HepG2 (cell line): ENCODE data around the gene SMTNL2. TPM values are rescaled to one million over a fixed set of nuclear protein-coding genes. Genes with fewer than 3 reads are reported as not detected.

ENCODE experiments used
- ATAC-seq: fragments of 200-7000 bp; cut with Tn5 transposase; 3 replicates; pipeline ENCODE4 v1.9.1; 2020; ENCODE audit warnings: mild to moderate bottlenecking, moderate library complexity
- BruUV-seq: library from RNA; stranded (reverse); fragments of 400-500 nt; replicated peaks from 2 replicates; lab custom pipeline; 2021; lab: Mats Ljungman, UMichigan
- CTCF ChIA-PET: fragments of 300-600 bp; formaldehyde crosslinking; extraction: SDS; loops from one replicate; lab custom pipeline; 2021; ENCODE audit warnings: low total read pairs, inconsistent platforms, low intra/inter-chr PET ratio; lab: Yijun Ruan, JAX
- POLR2A ChIA-PET: fragments of 350-600 bp; sonication (Branson Sonifier 250); formaldehyde crosslinking; loops from one replicate; lab custom pipeline; 2020; ENCODE audit warnings: antibody characterized with exemption, inconsistent platforms; lab: Yijun Ruan, JAX
- DNase-seq: peaks from one replicate; pipeline ENCODE4 v3.0.0-alpha.2; 2015; ENCODE audit warnings: low spot score
- FAIRE-seq: peaks from 3 replicates; lab custom pipeline; 2011; peaks lifted over from hg19 to GRCh38; lab: Jason Lieb, UNC
- H2AFZ ChIP-seq: one replicate; pipeline ENCODE4 v1.6.1; 2011; ENCODE audit warnings: low read length, inconsistent platforms
- H3K27ac ChIP-seq: fragments of 300-600 bp; 3 replicates; pipeline ENCODE4 v1.8.0; 2011; ENCODE audit warnings: mixed run types, mild to moderate bottlenecking, mixed read lengths, low read length, inconsistent platforms; ENCODE audit not compliant: insufficient read depth; ENCODE audit errors: extremely low read length
- H3K27me3 ChIP-seq, 2 experiments: fragments of 200-600 bp in 1 of 2; 2 replicates in 1 of 2; 3 replicates in 1 of 2; pipeline versions ENCODE4 v1.6.0 to v1.8.0; 2011; ENCODE audit warnings: low read length in 2 of 2, mild to moderate bottlenecking in 2 of 2, moderate library complexity in 2 of 2, inconsistent platforms in 1 of 2; ENCODE audit not compliant: insufficient read depth in 2 of 2, control insufficient read depth in 1 of 2
- H3K36me3 ChIP-seq, 2 experiments: fragments of 200-600 bp in 1 of 2; replicated peaks in 1 of 2; 2 replicates in 1 of 2; 3 replicates in 1 of 2; pipeline versions ENCODE4 v1.5.1 to v1.8.0; 2011; ENCODE audit warnings: low read length in 2 of 2, inconsistent platforms in 1 of 2; ENCODE audit not compliant: insufficient read depth in 2 of 2, control insufficient read depth in 1 of 2
- H3K4me1 ChIP-seq: 2 replicates; pipeline ENCODE4 v1.5.1; 2012; ENCODE audit warnings: low read length, inconsistent platforms; ENCODE audit not compliant: insufficient read depth
- H3K4me2 ChIP-seq: 2 replicates; pipeline ENCODE4 v1.6.0; 2011; ENCODE audit warnings: low read depth, low read length, inconsistent platforms
- H3K4me3 ChIP-seq, 3 experiments: fragments of 200-600 bp in 1 of 3; sonication (generic), shearing (Covaris generic) in 1 of 3; replicated peaks in 1 of 3; 2 replicates each; pipeline ENCODE4 v1.5.1; 2011 to 2016; ENCODE audit warnings: low read length in 3 of 3, inconsistent platforms in 2 of 3, low read depth in 2 of 3, mild to moderate bottlenecking in 2 of 3, control low read depth in 1 of 3, mixed read lengths in 1 of 3; ENCODE audit not compliant: insufficient read depth in 1 of 3
- H3K79me2 ChIP-seq: one replicate; pipeline ENCODE4 v1.6.1; 2011; ENCODE audit warnings: low read length, inconsistent platforms; ENCODE audit not compliant: insufficient read depth
- H3K9ac ChIP-seq: 2 replicates; pipeline ENCODE4 v1.6.0; 2011; ENCODE audit warnings: mild to moderate bottlenecking, low read depth, low read length, inconsistent platforms; ENCODE audit not compliant: insufficient read depth
- H3K9me3 ChIP-seq: 2 replicates; pipeline ENCODE4 v1.5.1; 2012; ENCODE audit warnings: mild to moderate bottlenecking, low read length
- H4K20me1 ChIP-seq: 2 replicates; pipeline ENCODE4 v1.6.0; 2011; ENCODE audit warnings: inconsistent platforms, mild to moderate bottlenecking, low read length, moderate library complexity; ENCODE audit not compliant: insufficient read depth
- CBX2 ChIP-seq, 2 experiments: fragments of 200-600 bp in 1 of 2; sonication (generic); formaldehyde crosslinking in 1 of 2; IDR thresholded peaks; 2 replicates each; pipeline versions ENCODE4 v1.7.0 to v1.8.1; 2018 to 2022; ENCODE audit warnings: low read depth in 2 of 2, low read length in 1 of 2, mild to moderate bottlenecking in 1 of 2, missing genetic modification reagents in 1 of 2
- CCDC6 ChIP-seq: sonication (generic); formaldehyde crosslinking; IDR thresholded peaks from 2 replicates; pipeline ENCODE4 v1.8.1; 2022; ENCODE audit warnings: mild to moderate bottlenecking, missing genetic modification reagents, moderate library complexity
- CENPX ChIP-seq: sonication (generic); formaldehyde crosslinking; IDR thresholded peaks from 2 replicates; pipeline ENCODE4 v1.9.0; 2021; ENCODE audit warnings: mild to moderate bottlenecking, missing genetic modification reagents, moderate library complexity
- HNRNPLL ChIP-seq: fragments of 200-400 bp; formaldehyde crosslinking; IDR thresholded peaks from 2 replicates; pipeline ENCODE4 v1.6.1; 2017; ENCODE audit warnings: mild to moderate bottlenecking, low read depth, low read length; ENCODE audit not compliant: poor library complexity, severe bottlenecking
- MEIS2 ChIP-seq: sonication (generic); formaldehyde crosslinking; IDR thresholded peaks from 2 replicates; pipeline ENCODE4 v1.9.0; 2021; ENCODE audit warnings: mild to moderate bottlenecking, missing genetic modification reagents
- PTBP1 ChIP-seq: fragments of 200-400 bp; formaldehyde crosslinking; IDR thresholded peaks from 2 replicates; pipeline ENCODE4 v1.6.1; 2018; ENCODE audit warnings: low read length, low read depth; ENCODE audit not compliant: poor library complexity, severe bottlenecking
- SAFB2 ChIP-seq: sonication (generic); formaldehyde crosslinking; IDR thresholded peaks from 2 replicates; pipeline ENCODE4 v1.5.1; 2020; ENCODE audit warnings: missing genetic modification reagents, low read depth, mild to moderate bottlenecking, borderline replicate concordance
- TBL1XR1 ChIP-seq: fragments of 150-350 bp; IDR thresholded peaks from 2 replicates; pipeline ENCODE4 v1.6.1; 2014; ENCODE audit warnings: borderline replicate concordance, low read length; ENCODE audit not compliant: partially characterized antibody
- ZNF17 ChIP-seq: sonication (generic); formaldehyde crosslinking; IDR thresholded peaks from 2 replicates; pipeline ENCODE4 v1.5.0; 2020; ENCODE audit warnings: mild to moderate bottlenecking, missing genetic modification reagents
- ZSCAN29 ChIP-seq: sonication (generic); formaldehyde crosslinking; conservative IDR thresholded peaks from 2 replicates; pipeline ENCODE4 v1.4.0; 2020; ENCODE audit warnings: mild to moderate bottlenecking, missing genetic modification reagents
- WGBS: methylation state at CpG from one replicate; pipeline ENCODE4 v1.1.6; 2017; ENCODE audit warnings: low lambda C conversion rate; 5-methylcytosine and 5-hydroxymethylcytosine counted together
- in situ Hi-C: cut with HindIII; loops from 2 replicates; pipeline ENCODE4 v1.10.0; 2017; ENCODE audit warnings: low pct_unique_long_range_greater_than_20kb; ENCODE audit not compliant: extremely low pct_ligation_motif_present
- intact Hi-C: fragments of 100-400 bp; cut with micrococcal nuclease; formaldehyde crosslinking; loops from one replicate; pipeline ENCODE4 v1.10.0; 2022; ENCODE audit not compliant: unreplicated experiment
- polyA plus RNA-seq, 8 experiments: library from polyadenylated mRNA; depleted of rRNA in 3 of 8; stranded (reverse) in 7 of 8; unstranded in 1 of 8; fragments of >200 nt; fragmentation: Illumina TruSeq in 4 of 8; extraction: Trizol in 4 of 8; gene quantifications; 2 replicates each; pipeline versions ENCODE4 v1.2.1 to v1.2.3, GENCODE V29; 2011 to 2016; ENCODE audit warnings: low read depth in 4 of 8, missing spikeins in 1 of 8, mixed read lengths in 1 of 8; ENCODE audit not compliant: insufficient read depth in 1 of 8
- total RNA-seq, 5 experiments: library from RNA; depleted of rRNA; stranded (reverse); fragments of >200 nt; fragmentation: Illumina TruSeq; extraction: Trizol; gene quantifications; 2 replicates each; pipeline ENCODE4 v1.2.3, GENCODE V29; 2016; ENCODE audit warnings: low read depth in 1 of 5
- TF ChIP-seq, protein P1 (sequence below): sonication (generic); formaldehyde crosslinking; IDR thresholded peaks from 2 replicates; pipeline ENCODE4 v1.8.1; 2023; ENCODE audit warnings: mild to moderate bottlenecking, missing genetic modification reagents, borderline replicate concordance

The SMTNL2 gene
- total and polyA plus RNA-seq, 2 of the 13 experiments (the other 11 are each of a cell fraction or from before 2014, with no cell fraction given) = 0.41 to 5.1 TPM

DNA sequence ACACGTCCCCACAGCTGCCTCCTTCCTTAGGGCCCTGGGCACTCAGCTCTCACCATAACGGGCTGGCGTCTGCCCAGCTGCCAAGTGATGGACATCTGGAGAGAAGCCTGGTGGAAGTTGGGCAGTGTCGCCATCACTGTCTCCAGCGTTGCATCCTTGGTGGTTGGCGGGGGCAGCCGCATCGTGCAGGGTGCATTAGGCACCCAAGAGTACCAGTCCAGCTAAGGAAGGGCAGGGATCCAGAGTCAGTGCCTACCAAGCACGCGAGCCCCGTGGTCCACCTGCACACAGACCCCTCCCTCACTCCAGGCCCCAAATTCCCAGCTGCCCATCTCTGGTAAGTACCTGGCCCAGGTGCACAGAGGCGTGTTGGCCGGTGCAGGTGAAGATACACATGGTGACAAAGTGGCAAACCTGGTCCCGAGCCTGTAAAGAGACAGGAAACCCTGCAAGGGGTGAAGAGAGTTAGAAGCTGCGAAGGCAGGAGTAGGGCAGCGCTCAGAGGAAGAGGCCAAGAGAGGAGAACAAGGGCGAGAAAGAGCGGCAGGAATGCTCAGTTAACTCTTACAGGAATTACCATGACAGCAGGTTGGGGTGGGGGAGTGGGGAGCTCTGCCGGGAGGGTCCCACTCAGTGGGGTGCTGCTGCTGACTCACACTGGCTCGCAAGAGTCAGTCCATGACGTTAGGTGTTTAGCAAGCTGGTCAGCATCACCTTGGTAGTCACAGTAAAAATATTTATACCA, 47.7 kb downstream of the SMTNL2 start:
- H3K4me1 ChIP-seq = no peaks in the 10 kb centered on the region
- DNase-seq (no peak), ATAC-seq (no peak), FAIRE-seq (no peak)
- TF ChIP-seq HNRNPLL (no peak), ZNF17 (CRISPR knock-in tag) (no peak), PTBP1 (no peak), ZSCAN29 (CRISPR knock-in tag) (no peak), TBL1XR1 (no peak), CBX2 (IDR thresholded peaks at IDR 0.05; ENCODE audit: low read depth, low read length) (no peak), CBX2 (CRISPR knock-in tag; IDR thresholded peaks at IDR 0.05; ENCODE audit: low read depth) (no peak), MEIS2 (CRISPR knock-in tag) (no peak), CENPX (CRISPR knock-in tag) (no peak), CCDC6 (no peak), SAFB2 (CRISPR knock-in tag) (no peak)
- TF ChIP-seq, protein P1, sequence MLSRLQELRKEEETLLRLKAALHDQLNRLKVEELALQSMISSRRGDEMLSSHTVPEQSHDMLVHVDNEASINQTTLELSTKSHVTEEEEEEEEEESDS = no peak
- H3K27ac ChIP-seq = no peak overlapping the region
- in situ Hi-C loops (no loop called here), intact Hi-C loops (no loop called here)
- H3K9me3 ChIP-seq = no peaks in the 10 kb centered on the region
- no peak overlapping the region for H3K4me2 ChIP-seq
- H3K79me2 ChIP-seq = no peaks in the 10 kb centered on the region
- no peak overlapping the region for H3K9ac ChIP-seq
- no peaks in the 10 kb centered on the region for H4K20me1 ChIP-seq
- POLR2A ChIA-PET = no interaction called here
- H3K36me3 ChIP-seq = no peaks in the 10 kb centered on the region
- H2AFZ ChIP-seq = no peak overlapping the region
- CTCF ChIA-PET = no interaction called here
- no peak overlapping the region for H3K4me3 ChIP-seq
- peaks cover 7 to 25% of the 10 kb centered on the region in 2 experiments; a peak in 3 of 5 replicates for H3K27me3 ChIP-seq
- 48% methylated on average over 8 of the region's 21 CpGs for WGBS
- no TSS peak for BruUV-seq
